ENCODE results near the gene PSD. TPM values are rescaled to one million over a fixed set of nuclear protein-coding genes. Genes with fewer than 3 reads are reported as not detected.
"Not testable (repeated sequence)": the region's sequence is repeated elsewhere in the genome, so short reads cannot be mapped to it uniquely, and the experiment has no call there.

Gene PSD
- total RNA-seq = 10 to 100 TPM in 1 of 2 donors, 1 to 10 TPM in 1; 4.1 to 26.1 TPM
- long read RNA-seq, partial matches to known transcripts = 1 of 4 reads
- long read RNA-seq, other reads (novel, unspliced or antisense) = 3 of 4 reads

DNA sequence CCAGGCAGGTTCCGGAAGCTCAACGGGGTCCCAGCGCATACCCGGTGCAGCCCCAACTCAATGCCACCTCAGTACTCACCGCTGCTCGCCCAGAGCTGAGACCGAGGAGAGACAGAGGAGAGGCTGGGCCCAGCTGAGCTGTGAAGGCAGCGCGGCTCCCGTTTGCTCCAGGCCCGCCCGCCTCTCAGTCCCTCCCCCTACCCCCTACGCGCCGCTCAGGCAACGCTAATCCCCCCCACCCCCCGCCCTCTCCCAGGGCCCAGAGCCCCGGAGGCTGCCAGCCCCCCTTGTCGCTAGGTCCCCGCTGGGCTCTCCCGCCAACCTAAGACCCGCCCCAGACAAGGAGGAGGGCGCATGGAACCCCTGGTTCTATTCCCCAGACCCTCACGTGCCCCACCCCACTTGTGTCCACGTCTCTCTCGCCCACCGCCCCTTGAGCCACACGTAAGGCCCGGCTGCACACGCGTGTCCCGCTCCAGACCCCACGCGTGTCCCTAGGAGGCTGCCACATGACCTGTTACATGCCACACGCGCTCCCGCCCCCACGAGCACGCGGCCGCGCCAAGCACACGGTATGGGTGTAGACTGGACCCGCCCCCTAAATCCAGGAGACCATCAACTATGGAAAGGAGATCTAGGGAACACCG is at the start of gene PSD:
Gene PSD (minus strand): TSS at position 164 of the 647 bp plus-strand sequence. CDS start 1,747 bp downstream, outside the sequence.
- intact Hi-C loops (cut with DNase I, micrococcal nuclease) = no loop called here
- DNase-seq (no peak), ATAC-seq (no peak)

DNA sequence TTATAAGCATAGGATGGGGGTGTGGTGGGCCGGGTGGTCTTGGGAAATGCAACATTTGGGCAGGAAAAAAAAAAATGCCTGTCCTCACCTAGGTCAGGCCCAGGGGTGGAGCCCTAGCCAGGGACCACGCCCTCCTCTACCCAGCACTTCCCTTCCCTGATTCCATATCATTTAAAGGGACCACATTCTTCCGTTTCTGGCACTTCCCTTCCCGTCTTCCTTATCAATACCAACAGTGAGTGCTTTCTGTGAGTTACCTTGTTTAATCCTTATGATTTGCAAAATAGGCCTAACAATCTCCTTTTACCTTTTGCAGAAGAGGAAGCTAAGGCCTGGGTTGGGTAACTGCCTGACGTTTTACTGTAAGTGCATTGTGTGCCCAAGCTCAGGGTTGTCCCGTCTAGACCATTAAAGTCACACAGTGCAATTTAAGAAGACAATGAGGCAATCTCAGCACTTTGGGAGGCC is 49.4 kb upstream of the PSD start:
- DNase-seq (peak; percentile 56 to 76), ATAC-seq (peak; percentile 66)
- intact Hi-C loops (cut with DNase I, micrococcal nuclease) = no loop called here

DNA sequence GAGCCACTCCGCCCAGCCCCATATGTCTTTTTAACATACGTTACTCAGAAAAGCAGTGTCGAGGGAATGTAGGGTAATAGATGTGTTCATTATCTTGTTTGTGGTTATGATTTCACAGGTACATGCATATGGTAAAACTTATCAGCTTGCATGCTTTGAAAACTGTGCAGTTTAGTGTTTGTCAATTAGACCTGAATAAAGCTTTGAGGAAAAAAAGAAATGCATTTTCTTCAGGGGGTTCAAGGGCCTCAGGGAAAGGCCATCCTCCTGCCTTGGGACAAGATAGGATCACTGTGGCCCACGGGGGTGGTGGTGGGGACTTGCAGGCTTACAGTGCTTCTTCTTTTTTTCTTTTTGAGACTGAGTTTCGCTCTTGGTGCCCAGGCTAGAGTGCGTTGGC is 48.7 kb upstream of the PSD start:
- intact Hi-C loops (cut with DNase I, micrococcal nuclease) = no loop called here
- DNase-seq (no peak), ATAC-seq (no peak)

DNA sequence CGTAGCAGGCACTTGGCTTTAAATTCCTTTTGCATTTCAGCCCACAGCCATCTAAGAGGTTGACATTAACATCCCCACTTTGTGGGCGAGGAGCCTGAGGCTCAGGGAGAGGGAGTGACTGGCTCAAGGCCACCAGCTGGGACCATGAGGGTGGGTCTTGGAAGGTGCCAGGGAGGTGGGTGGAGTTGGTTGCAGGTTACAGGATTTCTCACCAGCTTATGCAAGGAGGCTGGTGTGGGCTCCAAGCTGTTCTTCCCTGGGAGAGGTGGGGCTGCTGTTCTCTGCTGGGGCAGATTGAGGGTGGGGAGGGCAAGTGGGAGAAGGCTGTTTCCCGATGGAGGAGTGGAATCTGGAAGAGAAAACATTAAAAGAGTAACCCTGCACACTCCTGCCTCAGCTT is 46.9 kb upstream of the PSD start:
- DNase-seq = no peak
- no peak for ATAC-seq
- intact Hi-C loops (cut with DNase I, micrococcal nuclease) = no loop called here

DNA sequence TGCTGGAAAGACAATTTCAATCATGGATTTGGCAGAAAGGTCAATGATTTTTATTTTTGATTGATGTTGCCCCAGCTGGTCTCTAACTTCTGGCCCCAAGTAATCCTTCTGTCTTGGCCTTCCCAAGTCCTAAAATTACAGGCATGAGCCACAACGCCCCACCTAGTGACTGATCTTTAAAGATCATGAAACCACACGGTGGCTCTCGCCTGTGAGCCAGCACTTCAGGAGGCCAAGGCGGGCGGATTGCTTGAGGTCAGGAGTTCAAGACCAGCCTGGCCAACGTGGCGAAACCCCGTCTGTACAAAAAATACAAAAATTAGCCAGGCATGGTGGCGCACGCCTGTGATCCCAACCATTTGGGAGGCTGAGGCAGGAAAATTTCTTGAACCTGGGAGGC is 45.4 kb upstream of the PSD start:
- no peak for DNase-seq
- intact Hi-C loops (cut with DNase I, micrococcal nuclease) = no loop called here
- ATAC-seq = no peak

DNA sequence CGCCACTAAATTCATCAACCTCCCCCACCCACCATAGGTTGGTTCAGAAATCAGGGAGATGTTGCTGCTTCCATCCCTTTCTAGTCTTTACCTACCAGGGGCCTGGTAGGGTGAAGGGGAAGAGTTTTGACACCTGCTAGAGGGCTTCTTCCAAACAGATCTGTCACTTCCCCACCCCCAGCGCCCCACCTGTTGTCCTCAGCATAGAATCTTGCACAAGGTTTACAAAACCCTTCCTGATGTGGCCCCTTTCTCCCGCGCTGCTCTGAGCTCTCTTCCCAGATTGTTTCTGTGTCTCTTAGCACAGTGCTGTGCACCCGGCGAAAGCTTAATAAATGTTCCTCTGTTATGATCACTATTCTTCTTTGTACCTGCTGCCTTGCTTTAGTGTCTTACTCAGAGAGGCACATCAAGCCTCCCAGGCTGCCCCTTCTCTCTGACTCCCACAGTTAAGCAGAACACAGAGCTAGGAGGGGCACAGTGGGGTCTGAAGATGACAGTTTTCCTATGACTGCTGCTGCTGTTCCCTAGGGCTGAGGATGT is 44.0 kb upstream of the PSD start:
- ATAC-seq (no peak), DNase-seq (no peak)
- intact Hi-C loops (cut with DNase I, micrococcal nuclease) = no loop called here

DNA sequence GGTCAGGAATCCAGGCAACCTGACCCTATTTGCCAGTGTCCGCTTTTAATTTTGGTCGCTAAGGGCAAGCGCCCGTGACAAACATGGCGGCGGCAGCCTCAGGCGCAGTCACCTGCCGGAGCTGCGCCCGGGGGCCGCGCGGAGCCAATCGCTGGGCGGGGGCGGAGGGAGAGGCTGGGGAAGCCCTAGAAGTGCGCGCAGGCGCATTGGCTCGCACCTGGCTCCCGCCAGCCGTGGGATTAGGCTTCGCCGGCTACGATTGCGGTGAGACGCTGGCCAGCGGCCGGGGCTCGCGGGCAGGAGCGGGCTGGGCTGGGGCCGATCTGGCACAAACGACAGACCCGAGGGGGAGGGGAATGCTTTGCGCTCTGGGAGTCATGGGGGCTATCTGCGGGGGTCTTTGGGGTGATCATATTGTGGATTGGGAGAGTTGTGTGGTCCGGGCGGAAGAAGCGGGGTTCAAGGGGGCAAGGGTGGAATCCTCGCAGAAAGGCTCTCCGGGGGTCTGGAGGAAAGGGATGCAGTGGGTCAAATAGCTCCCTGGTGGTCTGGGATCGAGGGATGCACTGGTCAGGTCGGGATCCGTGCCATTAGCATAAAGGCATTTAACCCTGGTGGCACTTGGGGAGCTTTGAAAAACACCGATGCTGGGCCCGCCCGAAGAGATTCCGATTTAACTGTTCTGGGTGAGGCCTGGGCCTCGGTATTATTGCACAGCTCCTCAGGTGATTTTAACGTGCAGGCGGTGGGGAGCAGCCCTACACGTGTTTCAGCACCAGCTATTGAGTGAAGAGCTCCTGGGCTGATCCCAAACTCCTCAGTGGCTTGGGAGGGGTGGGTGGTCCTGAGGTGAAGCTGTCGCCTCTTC is 42.8 kb upstream of the PSD start:
- peak; percentile 96 for ATAC-seq
- intact Hi-C loops (cut with DNase I, micrococcal nuclease) = no loop called here

DNA sequence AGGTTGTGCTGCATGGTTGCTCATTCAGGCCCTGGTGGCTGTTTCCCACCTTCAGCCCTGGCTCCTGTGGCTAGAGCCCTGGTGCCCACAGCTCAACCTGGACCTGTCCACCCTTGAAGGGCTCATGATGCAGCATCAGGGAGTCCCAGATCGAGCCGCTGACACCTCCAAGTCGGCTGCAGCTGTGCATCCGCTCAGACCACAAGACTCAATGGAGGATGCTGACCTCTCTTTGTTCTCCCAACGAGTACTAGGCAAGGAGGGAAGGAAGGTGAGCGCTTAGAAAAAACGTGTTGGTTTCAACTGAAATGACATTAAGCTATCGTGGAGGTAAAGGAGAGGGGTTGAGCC is 42.2 kb upstream of the PSD start:
- intact Hi-C loops (cut with DNase I, micrococcal nuclease) = no loop called here
- DNase-seq = peak in 1 of 2 donors; percentile 24
- ATAC-seq = peak; percentile 29

More for the DNA sequence above, 42.8 kb upstream of the PSD start:
- DNase-seq = peak; percentile 94 to 98

DNA sequence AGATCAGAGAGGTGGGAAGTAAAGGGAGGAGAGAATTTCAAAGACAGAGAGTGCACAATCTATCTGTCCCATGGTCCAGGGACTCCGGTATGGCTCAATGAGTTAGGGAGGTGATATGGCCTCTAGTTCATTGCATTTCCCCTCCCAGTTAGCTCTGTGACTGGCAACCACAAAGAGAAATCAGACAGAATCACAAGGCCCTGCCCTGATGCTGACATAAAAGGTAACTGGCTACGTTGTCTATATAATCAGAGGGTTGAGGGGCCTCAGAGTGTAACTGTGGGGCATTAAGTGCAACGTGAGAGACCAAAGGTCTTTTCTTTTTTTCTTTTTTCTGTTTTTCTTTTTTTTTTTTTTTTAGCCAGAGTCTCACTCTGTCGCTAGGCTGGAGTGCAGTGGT is 40.1 kb upstream of the PSD start:
- DNase-seq (no peak), ATAC-seq (no peak)
- intact Hi-C loops (cut with DNase I, micrococcal nuclease) = no loop called here

DNA sequence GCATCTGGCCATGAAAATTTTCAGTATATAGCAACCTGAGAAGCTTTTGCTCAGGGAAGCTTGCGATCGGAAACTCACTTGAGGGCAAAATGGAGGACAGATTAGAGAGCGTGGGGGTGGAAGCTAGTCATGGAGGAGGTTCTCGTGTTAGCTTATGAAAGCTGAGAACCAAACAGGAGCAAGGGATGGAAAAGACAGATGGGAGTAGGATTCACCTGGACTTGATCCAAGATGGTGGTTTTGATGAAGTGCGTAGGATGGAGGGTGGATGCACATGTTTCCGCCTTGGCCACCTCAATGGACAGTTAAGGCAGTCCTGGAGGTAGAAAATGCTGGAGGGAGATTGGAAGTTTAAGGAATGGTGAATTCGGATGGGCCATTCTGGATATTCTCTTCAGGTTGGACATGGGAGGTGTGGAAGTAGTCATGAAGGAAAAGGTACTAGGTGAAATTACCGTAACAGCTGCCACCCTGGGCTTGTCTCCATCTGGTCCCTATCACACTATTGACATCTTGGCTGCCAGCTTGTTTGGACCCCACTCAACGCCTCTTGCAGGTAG is 39.1 kb upstream of the PSD start:
- ATAC-seq (no peak), DNase-seq (no peak)
- intact Hi-C loops (cut with DNase I, micrococcal nuclease) = no loop called here

DNA sequence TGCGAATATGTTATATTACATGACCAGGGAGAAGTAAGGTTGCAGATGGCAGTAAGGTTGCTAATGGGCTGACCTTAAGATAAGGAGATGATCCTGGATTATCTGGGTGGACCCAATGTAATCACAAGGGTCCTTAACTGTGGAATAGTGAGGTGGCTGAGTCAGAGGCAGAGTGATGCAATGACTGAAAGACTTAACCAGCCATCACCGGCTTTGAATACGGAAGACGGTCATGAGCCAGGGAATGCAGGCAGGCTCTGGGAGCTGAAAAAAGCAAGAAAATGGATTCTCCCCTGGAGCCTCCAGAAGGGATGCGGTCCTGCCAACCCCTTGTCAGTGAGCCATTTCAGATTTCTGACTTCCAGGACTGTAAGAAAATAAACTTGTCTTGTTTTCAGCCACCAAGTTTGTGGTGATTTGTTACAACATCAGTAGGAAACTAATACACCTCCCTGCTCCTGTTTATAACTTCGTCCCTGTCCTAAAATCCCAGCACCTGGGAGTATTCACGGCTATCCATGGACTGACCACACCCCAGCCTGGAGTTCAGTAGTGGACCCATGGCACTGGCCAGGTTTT is 37.4 kb upstream of the PSD start:
- DNase-seq = no peak
- ATAC-seq = no peak
- intact Hi-C loops (cut with DNase I, micrococcal nuclease) = no loop called here

DNA sequence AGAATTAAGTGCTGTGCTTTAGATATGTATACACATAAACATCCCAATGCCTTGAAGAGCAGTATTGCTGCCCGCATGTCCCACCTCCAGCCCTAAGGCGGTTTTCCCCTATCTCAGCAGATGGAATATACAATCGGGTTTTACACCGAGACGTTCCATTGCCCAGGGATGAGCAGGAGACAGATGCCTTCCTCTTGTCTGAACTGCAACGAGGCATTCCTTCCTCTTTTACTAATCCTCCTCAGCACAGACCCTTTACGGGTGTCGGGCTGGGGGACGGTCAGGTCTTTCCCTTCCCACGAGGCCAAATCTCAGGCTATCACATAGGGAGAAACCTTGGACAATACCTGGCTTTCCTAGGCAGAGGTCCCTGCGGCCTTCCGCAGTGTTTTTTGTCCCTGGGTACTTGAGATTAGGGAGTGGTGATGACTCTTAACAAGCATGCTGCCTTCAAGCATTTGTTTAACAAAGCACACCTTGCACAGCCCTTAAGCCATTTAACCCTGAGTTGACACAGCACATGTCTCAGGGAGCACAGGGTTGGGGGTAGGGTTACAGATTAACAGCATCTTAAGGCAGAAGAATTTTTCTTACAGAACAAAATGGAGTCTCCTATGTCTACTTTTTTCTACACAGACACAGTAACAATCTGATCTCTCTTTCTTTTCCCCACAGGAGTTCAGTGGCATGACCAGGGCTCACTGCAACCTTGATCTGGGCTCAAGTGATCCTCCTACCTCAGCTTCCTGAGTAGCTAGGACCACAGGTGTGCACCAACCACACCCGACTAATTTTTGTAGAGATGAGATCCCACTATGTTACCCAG is 36.3 kb upstream of the PSD start:
- DNase-seq; ATAC-seq; intact Hi-C loops (cut with DNase I, micrococcal nuclease): not testable (repeated sequence)

DNA sequence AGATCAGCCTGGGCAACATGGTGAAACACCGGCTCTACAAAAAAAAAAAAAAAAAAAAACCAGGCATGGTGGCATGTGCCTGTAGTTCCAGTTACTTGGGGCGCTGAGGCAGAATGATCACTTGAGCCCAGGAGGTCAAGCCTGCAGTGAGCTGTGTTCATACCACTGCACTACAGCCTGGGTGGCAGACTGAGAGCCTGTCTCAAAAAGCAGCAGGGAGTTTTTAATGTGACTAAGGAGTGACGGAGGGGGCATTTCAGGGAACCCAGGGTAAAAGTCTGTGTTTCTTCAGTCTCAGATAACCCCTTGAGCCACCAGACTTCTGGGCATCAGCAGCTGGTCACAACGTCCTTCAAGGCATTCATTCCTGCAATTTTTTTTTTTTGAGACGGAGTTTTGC is 34.9 kb upstream of the PSD start:
- DNase-seq (no peak), ATAC-seq (no peak)
- intact Hi-C loops (cut with DNase I, micrococcal nuclease) = no loop called here

DNA sequence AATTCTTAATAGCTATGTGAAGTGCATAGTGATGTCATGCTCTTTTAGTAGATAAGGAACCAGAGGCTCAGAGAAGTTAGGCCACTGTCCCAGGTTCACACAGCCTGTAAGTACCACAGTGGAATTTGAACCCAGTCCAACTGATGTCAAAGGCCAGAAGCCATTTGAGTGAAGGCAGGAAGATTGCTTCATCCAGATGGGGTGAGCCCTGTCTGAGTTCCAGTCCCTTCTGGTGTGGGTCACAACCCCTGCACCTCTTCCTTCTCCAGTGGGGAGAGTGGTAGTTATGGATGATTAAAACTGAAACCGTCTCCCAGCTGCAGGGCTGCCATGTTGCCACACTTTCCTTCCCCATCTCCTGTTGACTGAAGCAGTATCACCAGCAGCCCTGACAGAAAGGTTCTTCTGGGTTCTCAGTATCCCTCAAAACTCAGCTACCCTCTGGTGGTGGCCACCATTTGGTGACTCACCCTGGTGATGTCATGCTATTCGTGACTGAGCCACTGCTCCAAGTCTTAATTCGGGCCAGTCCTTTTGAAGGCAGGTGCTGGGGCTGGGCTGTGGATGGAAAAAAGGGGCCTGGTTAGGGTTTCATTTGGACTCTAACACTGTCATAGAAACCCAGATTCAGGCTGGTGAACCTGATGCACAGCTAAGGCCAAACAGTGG is 34.2 kb upstream of the PSD start:
- ATAC-seq (no peak), DNase-seq (peak in 1 of 2 donors; percentile 40)

DNA sequence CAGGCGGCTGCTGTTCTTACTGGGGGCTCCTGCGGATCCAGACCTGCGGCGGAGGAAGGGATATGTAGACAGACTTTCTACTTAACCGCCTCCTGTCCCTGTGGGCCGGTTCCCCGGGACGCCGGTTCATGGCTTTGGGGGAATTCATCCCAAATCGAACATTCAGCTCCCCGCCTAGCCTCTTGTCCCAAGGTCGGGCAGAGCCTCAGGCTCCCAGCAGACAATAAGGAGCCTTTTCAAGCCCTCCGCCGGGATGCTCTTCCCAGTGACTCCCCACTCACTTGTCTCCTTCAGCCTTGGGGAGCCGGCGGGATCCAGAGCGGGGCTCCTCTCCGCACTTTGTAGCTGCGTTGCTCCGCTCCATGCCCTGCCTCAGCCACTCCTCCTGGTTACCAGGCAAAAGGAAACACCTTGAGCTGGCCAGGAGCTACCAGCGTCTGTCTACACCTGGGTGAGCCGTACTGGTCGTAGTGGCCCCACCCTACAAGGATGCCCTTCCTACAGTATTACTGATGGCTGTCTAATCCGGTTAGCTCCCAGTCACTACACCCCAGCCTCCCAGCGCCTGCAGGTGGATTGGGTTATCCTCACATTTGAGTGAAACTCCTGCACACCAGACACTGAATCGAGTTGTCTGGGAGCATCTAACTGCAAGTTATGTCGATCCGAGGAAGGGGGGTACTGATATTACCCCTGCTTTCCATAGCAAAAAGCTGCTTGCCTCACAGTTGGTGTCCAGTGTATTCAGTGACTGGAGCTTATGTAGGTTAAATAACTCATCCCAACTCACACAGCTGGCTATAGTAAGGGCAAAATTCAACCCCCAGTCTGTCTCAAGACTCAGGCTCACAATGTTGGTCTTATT is 32.8 kb upstream of the PSD start, which contains the start of gene C10orf95:
Gene C10orf95 (minus strand): TSS at position 439 of the 865 bp plus-strand sequence. CDS start 450 bp downstream, outside the sequence.
- DNase-seq (peak; percentile 65 to 79), ATAC-seq (peak; percentile 68)
- intact Hi-C loops (cut with DNase I, micrococcal nuclease) = no loop called here

More for the DNA sequence above, 34.2 kb upstream of the PSD start:
- intact Hi-C loops (cut with DNase I, micrococcal nuclease) = no loop called here

DNA sequence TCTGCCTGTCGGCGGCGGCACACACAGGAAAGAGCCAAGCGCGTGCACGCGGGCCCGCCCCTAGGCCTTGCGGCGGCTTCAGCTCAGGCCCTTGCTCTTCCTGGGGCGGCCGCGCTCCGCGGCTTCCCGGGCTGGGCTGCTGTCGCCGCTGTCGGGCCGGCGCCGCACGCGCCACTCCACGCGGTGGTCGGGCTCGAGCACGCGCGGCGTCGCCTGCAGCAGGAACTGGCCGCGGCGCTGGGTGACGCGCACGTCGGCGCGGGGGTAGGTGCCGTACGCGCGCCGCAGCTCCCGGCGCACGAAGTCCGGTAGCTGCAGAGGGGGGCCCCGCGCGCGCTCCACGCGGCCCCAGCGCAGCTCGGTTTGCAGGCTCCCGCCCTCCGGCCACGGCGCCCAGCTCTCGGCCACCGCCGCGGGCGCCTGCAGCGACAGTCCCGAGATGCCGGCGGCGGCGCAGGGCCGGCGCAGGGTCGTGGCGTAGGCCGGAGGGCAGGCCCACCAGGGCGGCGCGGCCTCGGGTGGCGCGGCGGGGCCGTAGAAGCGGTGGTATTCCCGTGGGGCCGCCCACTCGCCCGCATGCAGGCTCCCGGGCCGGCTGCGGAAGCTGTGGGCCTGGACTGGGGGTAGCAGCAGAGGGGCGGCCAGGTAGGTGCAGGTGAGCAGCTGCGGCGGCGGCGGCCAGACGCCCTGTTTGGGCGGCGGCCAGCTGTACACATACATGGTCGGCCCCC is 32.0 kb upstream of the PSD start:
- intact Hi-C loops (cut with DNase I, micrococcal nuclease) = no loop called here
- DNase-seq (peak; percentile 85 to 91), ATAC-seq (peak; percentile 83)
